HG03354 (cell line): ENCODE data around the gene RIC8B.

Experiments
- ATAC-seq: cut with Tn5 transposase; IDR thresholded peaks from one replicate; pipeline ENCODE4 v1.9.1; 2021; ENCODE audit warnings: mild to moderate bottlenecking; ENCODE audit not compliant: unreplicated experiment, poor library complexity, severe bottlenecking

The RIC8B gene

GRCh38 chr12:106861984-106862916 is 87.8 kb downstream of the RIC8B start:
- ATAC-seq = no peak

DNA sequence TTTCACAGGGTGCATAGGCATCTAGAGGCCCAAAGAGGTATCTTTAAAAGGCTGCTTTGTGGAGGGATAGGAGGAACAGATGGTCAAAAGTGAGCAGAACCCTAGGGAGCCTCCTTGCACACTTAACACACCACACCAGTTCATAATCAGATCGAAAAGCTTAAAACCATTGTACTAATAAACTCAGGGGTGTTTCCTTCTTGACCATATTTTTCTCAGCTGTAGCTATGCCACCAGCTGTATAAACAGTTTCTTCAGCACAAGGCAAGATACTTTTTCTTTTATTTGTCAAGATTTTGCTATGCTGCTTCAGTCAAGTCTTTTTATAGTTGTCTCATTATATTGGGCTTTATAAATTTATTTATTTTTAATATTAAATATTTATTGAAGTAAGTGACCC is 88.7 kb downstream of the RIC8B start:
- ATAC-seq = no peak

GRCh38 chr12:106865683-106866082 is 91.2 kb downstream of the RIC8B start:
- ATAC-seq = no peak

DNA sequence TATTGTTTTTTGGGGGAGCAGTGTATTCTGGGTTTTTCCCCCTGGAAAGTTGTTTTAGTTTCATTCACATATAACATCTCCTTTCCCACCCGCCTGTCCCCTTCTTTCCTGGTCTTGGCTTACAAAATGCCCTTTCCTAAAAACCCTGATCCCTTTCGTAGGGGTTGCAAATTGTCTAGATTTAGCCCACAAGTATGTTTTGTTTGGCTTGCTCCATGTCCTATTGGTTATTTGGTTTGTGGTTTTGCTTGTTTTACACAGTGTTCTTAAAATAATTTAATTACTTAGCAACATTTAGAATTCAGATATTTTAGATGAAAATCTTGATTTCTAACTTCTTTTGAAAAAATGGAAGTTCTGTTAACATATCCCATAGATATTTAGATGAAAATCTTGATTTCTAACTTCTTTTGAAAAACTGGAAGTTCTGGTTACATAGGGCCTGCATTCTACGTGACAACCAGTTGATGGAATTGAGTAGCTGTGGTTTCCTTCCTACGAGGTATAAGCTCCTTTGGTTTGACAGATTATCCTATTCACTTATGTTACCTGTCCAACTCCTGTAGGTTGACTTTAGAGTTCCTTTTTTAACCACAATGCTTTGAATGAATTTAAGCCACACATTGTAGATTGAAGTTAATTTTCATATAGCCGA is 92.1 kb downstream of the RIC8B start:
- ATAC-seq = no peak

GRCh38 chr12:106867651-106868050 is 93.2 kb downstream of the RIC8B start:
- ATAC-seq = no peak

- no peak for ATAC-seq
Observed at GRCh38 chr12:106868982-106869700, 94.7 kb downstream of the RIC8B start.

GRCh38 chr12:106870116-106870515 is 95.6 kb downstream of the RIC8B start:
- ATAC-seq = no peak

GRCh38 chr12:106871477-106871876 is 97.0 kb downstream of the RIC8B start:
- no peak for ATAC-seq

GRCh38 chr12:106873983-106874382 is 99.5 kb downstream of the RIC8B start:
- ATAC-seq = no peak

DNA sequence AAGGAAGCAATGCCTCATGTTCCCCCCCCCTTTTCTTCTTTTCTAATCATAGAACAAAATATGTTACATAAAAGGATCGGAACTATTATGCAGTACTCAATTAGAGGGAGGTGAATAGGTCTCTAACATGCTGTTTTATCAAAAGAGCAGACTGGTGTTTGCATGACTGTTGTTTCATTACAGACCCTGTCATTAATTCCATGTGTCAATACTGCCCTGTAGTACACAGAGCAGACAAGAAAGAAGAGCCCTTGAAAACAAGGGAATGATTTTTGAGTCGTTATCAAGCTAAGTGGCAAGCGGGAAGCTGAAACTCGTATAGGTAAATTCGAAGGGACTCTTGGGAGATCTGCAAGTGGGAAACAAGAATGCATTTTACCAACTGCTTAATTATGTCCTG is 104.3 kb downstream of the RIC8B start:
- ATAC-seq = no peak

DNA sequence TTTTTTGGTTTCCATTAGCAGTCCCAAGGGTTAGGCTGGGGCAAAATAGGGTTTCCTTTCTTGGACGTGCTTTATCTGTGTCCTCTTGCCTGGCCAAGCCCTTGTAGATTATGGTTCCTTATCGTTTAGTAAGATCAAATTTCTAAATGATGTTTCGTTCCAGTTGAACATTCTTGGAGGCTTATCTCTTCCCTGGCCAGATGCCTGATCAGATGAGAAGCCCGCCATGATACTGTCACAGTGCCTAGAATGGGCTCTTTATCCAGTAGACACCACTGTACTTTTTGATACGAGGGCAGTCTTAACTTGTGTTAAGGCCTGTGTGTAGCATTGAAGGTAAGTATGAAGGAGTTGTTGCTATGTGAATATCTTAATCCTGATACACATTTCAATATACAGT is 105.1 kb downstream of the RIC8B start:
- no peak for ATAC-seq

DNA sequence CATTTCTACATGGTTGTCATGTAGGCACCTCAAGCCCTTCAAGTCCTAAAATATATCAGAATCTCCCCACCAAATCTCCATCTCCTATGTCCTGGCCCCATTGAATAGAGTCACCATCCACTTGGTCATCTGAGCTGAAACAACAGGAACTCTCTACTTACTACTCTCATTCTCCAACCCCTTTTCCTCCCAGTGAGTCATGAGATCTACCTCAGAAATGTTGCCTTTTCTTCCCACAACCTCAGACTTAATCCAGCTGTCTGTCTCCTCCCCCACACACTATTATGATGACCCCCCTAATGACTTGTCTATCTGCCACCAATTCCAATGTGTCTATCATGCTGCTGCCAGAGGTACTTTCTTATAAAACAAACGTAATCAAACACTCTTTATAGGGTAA is 108.9 kb downstream of the RIC8B start:
- no peak for ATAC-seq

- ATAC-seq = no peak
Observed at GRCh38 chr12:106885026-106885425, 110.5 kb downstream of the RIC8B start.

GRCh38 chr12:106885541-106886249 is 111.2 kb downstream of the RIC8B start:
- ATAC-seq = no peak

DNA sequence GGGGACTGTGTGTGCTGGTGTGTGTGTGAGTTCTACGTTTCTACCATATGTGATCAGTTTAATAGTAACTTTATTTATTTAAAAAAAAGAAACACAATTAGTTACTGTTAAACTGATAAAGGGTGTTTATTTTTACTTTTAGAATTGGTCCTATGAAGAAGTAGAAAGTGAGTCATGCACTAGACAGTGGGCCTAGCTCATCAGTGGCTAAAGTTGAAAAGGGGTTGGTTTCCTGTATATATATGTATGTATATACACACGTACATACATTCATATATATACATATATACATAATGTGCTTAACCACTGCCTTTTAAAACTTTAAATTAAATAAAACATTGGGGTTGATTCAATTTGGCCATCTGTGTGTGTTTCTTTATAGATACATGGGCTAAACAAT is 112.5 kb downstream of the RIC8B start:
- ATAC-seq = no peak

GRCh38 chr12:106888348-106888970 is 114.0 kb downstream of the RIC8B start:
- ATAC-seq = no peak

DNA sequence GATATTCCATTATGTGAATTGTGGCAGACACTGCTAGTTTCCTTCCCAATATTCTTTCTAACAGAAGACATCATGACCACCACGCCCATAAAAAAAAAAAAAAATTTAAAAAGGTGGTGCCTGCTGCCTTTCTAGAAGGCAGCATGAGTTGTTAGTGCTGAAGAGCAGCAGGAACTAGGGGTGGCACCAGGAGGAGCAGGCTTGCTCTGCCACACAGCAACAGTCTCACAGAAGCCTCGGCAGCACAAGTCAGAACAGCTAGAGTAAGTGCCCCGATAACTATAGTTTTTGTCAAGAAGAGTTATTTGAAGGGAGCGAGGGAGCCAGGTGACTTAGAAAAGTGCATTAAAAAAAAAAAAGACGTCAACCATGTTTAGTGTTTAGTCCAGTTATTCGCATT is 114.8 kb downstream of the RIC8B start:
- ATAC-seq = no peak

DNA sequence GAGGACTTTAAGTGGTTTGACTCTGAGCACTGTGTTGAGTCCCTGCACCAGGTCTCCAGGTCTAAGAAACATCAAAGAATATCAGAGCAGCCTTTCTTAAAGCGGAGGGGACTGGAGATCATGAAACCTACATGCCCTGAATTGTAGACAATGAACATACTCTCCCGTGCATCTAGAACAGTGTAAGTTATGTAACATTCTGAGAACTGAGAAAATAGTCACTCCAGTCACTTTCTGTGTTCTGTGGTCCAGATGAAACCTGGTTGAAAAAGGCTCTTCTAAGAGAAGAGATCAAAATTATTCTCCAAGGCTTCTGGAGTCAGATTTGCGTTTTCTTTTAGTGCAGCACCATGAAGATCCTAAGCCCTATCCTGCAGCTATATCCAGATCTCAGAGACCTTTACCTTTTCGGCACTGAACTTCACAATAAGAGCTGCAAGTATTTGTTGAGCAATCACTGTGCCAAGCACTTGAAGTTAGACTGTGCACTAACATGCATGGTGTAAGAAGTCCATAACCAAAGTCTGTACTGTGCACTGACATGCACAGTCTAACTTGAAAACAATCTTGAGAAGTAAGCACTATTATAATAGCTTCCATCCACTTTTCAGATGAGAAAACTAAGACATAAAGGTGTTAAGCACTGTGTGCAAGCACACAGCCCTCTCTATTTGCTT is 115.6 kb downstream of the RIC8B start:
- ATAC-seq = no peak

GRCh38 chr12:106892075-106892474 is 117.6 kb downstream of the RIC8B start:
- no peak for ATAC-seq
